Thyroid gland (tissue), 4 donors: Measurements from ENCODE around the gene DLGAP4. TPM values are rescaled to one million over a fixed set of nuclear protein-coding genes. Genes with fewer than 3 reads are reported as not detected.

Experiments
- DNase-seq, 2 donors: peaks; one replicate each; pipeline ENCODE4 v3.0.0-alpha.2; 2019
- H3K27ac ChIP-seq, 3 donors: fragments of 200-600 bp; sonication (generic); 1 replicate in 2 of 3; 2 replicates in 1 of 3; pipeline ENCODE4 v1.5.1; 2016 to 2019; ENCODE audit warnings: mild to moderate bottlenecking in 1 of 3, moderate library complexity in 1 of 3
- H3K27me3 ChIP-seq: fragments of 200-600 bp; sonication (generic); one replicate; pipeline ENCODE4 v1.5.1; 2019
- H3K36me3 ChIP-seq, 2 donors: fragments of 200-600 bp; sonication (generic); one replicate each; pipeline ENCODE4 v1.5.1; 2016 to 2019
- H3K4me1 ChIP-seq, 2 donors: fragments of 200-600 bp; sonication (generic); one replicate each; pipeline ENCODE4 v1.5.1; 2017 to 2019
- H3K4me3 ChIP-seq, 3 donors: fragments of 200-600 bp; sonication (generic); replicated peaks in 1 of 3; 1 replicate in 2 of 3; 2 replicates in 1 of 3; pipeline ENCODE4 v1.5.1; 2016; ENCODE audit warnings: mild to moderate bottlenecking in 1 of 3
- H3K9me3 ChIP-seq: fragments of 200-600 bp; sonication (generic); one replicate; pipeline ENCODE4 v1.5.1; 2017
- POLR2A ChIP-seq, 2 donors: fragments of 450-650 bp; IDR thresholded peaks; one replicate each; pipeline ENCODE4 v1.6.1; 2017; ENCODE audit warnings: antibody characterized with exemption in 2 of 2, mild to moderate bottlenecking in 2 of 2, moderate library complexity in 1 of 2
- WGBS, 2 donors: methylation state at CpG; one replicate each; pipeline ENCODE4 v1.1.5; 2017; 5-methylcytosine and 5-hydroxymethylcytosine counted together
- intact Hi-C: fragments of 100-400 bp; cut with DNase I; formaldehyde crosslinking; loops from one replicate; pipeline ENCODE4 v1.15.1; 2023
- total RNA-seq, 4 donors: library from RNA; depleted of rRNA; stranded (reverse); fragments of >200 nt; gene quantifications; one replicate each; pipeline ENCODE4 v1.2.3, GENCODE V29; 2016
- TF ChIP-seq, protein P1 (sequence below), 6 experiments: fragments of 200-600 bp in 3 of 6; fragments of 450-650 bp in 3 of 6; sonication (generic) in 3 of 6; IDR thresholded peaks; one replicate each; pipeline ENCODE4 v1.5.1; 2016 to 2019; ENCODE audit warnings: antibody characterized with exemption in 6 of 6, mild to moderate bottlenecking in 2 of 6, inconsistent platforms in 1 of 6, moderate library complexity in 1 of 6

DLGAP4 gene
- total RNA-seq, 4 donors from 2014 or later = 29.3 to 52.4 (median 41.5) TPM

DNA sequence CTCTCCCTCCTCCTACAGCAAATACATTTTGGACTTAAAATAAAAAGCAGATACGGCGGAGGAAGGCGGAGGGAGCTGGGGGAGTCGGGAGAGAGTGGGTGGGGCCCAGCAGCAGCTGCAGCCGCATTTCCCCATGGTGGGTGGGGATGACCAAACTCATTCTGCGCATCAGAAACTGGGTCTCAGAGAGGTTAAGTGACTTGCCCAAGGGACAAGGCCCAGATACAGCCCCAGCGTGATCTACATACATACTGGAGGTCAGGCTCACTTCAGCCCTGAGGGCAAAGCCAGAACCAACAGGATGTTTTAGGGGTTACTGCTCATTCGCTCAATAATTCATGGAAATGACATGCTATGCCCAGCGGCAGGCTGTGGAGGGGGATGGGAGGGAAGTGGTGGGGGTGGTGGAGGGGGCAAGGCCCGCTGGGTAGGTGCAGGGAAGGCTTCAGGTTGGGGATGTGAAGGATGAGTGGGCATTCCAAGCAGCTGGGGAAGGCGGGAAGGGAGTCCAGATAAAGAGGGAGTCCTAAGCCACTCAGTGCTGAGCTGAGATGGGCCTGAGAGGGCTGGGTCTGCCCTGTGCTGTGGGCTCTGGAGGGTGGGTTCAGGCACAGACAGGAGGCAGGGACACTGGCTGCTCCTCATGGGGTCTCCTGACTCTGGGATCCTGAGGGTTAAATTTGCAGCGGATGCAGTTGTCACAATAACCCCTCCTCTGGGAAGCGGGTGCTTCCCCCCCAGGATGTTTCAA is 31.0 kb downstream of the DLGAP4 start:
- Histone ChIP-seq H3K4me1 (no peaks in the 10 kb centered on the region), H3K36me3 (no peaks in the 10 kb centered on the region), H3K9me3 (no peaks in the 10 kb centered on the region), H3K27me3 (no peaks in the 10 kb centered on the region), H3K4me3 (no peak overlapping the region), H3K27ac (no peak overlapping the region)
- intact Hi-C loops = no loop called here
- 44 to 50% methylated on average over 13 of the region's 13 CpGs for WGBS, 2 donors
- DNase-seq = no peak
- no peak for TF ChIP-seq POLR2A (IDR thresholded peaks at IDR 0.05)
- TF ChIP-seq, protein P1, sequence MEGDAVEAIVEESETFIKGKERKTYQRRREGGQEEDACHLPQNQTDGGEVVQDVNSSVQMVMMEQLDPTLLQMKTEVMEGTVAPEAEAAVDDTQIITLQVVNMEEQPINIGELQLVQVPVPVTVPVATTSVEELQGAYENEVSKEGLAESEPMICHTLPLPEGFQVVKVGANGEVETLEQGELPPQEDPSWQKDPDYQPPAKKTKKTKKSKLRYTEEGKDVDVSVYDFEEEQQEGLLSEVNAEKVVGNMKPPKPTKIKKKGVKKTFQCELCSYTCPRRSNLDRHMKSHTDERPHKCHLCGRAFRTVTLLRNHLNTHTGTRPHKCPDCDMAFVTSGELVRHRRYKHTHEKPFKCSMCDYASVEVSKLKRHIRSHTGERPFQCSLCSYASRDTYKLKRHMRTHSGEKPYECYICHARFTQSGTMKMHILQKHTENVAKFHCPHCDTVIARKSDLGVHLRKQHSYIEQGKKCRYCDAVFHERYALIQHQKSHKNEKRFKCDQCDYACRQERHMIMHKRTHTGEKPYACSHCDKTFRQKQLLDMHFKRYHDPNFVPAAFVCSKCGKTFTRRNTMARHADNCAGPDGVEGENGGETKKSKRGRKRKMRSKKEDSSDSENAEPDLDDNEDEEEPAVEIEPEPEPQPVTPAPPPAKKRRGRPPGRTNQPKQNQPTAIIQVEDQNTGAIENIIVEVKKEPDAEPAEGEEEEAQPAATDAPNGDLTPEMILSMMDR (IDR thresholded peaks at IDR 0.05) = no peak

DNA sequence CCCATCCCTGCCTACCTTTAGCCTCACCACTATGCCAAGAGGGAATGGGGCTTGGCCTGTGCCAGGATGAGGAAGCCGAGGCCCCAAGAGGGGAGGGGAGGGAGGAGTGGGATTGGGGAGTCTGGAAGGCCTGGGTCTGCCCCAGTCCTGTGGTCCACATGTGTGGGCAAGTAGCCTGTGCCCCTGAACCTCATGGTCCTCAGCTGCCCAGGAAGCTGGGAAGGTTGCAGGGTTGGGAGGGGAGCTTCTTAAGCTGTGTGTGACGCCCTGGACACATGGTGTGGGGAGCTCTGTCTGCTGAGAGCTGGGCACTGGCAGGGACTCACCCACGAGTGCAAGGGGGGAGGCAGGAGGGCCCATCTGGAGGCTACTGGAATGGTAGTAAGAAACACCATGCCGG is 31.7 kb downstream of the DLGAP4 start:
- H3K36me3 ChIP-seq = no peaks in the 10 kb centered on the region
- WGBS, 2 donors = 57 to 74% methylated on average over 3 to 4 of the region's 4 CpGs
- H3K27me3 ChIP-seq = no peaks in the 10 kb centered on the region
- TF ChIP-seq POLR2A (IDR thresholded peaks at IDR 0.05) = no peak
- TF ChIP-seq, protein P1 (IDR thresholded peaks at IDR 0.05) = no peak
- no peaks in the 10 kb centered on the region for H3K4me1 ChIP-seq
- H3K9me3 ChIP-seq = no peaks in the 10 kb centered on the region
- no peak for DNase-seq
- intact Hi-C loops = no loop called here
- no peak overlapping the region for H3K4me3 ChIP-seq
- no peak overlapping the region for H3K27ac ChIP-seq

DNA sequence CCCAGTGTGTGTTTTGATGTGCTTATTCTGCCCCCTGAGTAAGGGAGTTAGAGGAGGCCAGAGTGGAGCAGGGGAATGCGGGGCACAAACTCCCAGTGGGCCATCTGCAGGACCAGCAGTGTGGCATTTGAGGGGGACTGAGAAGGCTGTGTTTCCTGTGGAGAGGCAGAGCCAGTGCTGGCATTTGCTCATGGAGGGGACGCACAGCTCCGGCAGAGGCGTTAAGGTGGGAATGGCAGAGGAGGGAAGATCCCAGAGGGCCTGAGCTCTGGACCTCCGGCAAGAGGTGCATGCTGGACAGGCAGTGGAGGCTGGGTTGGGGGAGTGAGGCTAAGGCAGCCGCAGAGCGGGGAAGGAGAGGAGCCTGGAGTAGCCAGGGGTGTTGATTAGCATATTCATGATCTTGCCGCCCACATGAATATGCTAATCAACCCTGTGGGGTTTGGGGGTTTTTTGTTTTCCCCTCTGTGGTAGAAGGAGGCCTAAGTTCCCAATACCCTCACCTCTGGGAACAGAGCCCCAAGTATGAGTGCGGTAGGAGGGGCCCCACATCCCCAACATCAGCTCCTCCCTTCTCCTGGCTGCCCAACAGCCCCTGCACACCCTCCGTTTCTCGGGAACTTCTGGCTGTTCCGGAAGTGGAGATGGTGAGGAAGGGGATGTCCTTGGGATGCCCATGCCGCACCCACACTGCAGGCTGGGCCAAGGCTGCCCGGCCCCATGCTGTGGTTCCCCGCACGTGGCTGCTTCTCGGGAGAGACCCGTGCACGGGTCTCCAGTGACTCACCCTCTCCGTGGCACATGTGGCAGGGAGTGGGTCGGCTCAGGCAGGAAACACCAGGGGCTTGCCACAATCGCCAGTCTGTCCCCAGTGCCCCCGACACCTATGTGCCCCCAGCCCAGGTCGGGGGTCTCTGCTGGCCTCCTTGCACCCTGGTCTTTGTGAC is 33.8 kb downstream of the DLGAP4 start:
- Histone ChIP-seq H3K27ac (no peak overlapping the region), H3K4me3 (no peak overlapping the region), H3K36me3 (no peaks in the 10 kb centered on the region), H3K27me3 (no peaks in the 10 kb centered on the region), H3K9me3 (no peaks in the 10 kb centered on the region), H3K4me1 (no peaks in the 10 kb centered on the region)
- no peak for DNase-seq
- 37% methylated on average over 10 to 20 of the region's 24 CpGs for WGBS, 2 donors
- intact Hi-C loops = no loop called here
- no peak for TF ChIP-seq POLR2A (IDR thresholded peaks at IDR 0.05)
- TF ChIP-seq, protein P1 (IDR thresholded peaks at IDR 0.05) = no peak

DNA sequence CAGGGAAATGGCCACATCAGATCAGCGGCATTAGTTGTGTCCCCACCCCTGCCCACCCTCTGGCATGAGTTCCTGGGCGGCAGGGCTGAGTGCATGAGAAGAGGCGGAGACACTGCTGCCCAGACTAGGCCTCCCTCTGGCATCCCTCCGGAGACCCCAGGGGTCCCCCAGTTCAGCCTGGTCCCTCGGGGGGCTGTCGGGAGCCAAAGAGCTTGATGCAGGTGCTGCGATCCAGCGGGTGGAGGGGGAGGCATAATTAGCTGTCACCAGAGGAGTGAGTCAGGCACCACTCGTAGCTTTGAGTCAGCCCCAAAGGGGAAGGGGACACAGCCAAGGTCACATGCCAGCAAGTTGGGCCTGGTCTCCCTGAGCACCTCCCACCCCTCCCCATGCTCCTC is 34.5 kb downstream of the DLGAP4 start:
- intact Hi-C loops = no loop called here
- Histone ChIP-seq H3K9me3 (no peaks in the 10 kb centered on the region), H3K4me3 (no peak overlapping the region), H3K36me3 (no peaks in the 10 kb centered on the region), H3K27me3 (no peaks in the 10 kb centered on the region), H3K4me1 (no peaks in the 10 kb centered on the region), H3K27ac (no peak overlapping the region)
- no peak for TF ChIP-seq POLR2A (IDR thresholded peaks at IDR 0.05)
- TF ChIP-seq, protein P1 (IDR thresholded peaks at IDR 0.05) = no peak
- WGBS, 2 donors = 69% methylated on average over 8 of the region's 9 CpGs; no CpG with 5 or more reads in 1 of the 2 donors
- DNase-seq = no peak
